H54 (cell line): ENCODE results near the gene SLC16A6.

Source experiments
- DNase-seq: peaks from one replicate; pipeline ENCODE4 v3.0.0; 2011; ENCODE audit warnings: low spot score, mixed read lengths; ENCODE audit not compliant: insufficient read length
- FAIRE-seq: peaks from 3 replicates; lab custom pipeline; 2011; peaks lifted over from hg19 to GRCh38; lab: Jason Lieb, UNC
- POLR2A ChIP-seq: IDR thresholded peaks from 2 replicates; pipeline ENCODE4 v1.6.1; 2011; ENCODE audit warnings: low read depth, mild to moderate bottlenecking, low read length

The SLC16A6 gene

DNA sequence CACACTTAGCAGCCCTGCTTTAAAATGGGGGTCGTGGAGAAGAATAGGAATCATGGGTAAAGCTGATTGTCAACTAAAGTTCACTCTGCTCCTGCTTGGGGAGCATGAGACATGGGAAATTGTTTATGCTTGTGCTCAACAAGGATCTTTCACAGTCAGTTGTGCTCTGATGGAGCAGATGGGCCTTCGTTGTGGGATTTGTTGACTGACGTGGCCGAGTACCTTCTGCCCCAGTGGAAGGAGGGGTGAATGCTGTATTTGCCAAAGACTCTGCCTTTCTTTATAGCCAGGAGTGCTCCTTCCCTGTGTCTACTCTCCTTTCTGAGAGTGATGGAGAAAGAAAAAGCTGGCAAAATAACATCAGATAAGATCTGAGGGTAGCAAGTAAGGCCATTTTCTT, 11.7 kb upstream of the SLC16A6 start:
- no peak for TF ChIP-seq POLR2A
- DNase-seq (no peak), FAIRE-seq (no peak)

DNA sequence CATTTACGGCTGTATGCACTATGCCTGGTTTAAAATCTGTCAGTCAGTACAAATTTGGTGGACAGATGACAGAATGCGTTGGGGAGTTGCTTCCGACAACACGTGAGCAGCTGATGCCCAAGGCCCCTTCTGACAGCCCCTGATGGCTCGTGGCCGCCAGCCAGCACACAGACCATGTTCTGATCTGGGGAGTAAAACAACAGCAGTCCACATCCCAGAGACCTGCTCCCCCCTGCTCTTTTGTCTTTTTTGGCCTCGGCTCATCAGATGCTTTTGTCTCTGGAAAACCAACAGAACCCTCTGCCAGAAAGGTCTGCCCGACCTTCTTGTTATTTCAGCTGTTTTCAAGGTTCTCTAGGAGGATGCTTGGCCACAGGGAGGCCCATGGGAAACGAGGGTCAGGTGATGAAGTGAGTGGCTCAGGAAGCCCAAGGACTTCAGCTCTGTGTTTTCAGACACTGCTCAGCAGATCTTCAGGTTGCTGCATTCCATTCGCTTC, 11.2 kb upstream of the SLC16A6 start:
- FAIRE-seq (no peak), DNase-seq (no peak)
- TF ChIP-seq POLR2A: no peak

DNA sequence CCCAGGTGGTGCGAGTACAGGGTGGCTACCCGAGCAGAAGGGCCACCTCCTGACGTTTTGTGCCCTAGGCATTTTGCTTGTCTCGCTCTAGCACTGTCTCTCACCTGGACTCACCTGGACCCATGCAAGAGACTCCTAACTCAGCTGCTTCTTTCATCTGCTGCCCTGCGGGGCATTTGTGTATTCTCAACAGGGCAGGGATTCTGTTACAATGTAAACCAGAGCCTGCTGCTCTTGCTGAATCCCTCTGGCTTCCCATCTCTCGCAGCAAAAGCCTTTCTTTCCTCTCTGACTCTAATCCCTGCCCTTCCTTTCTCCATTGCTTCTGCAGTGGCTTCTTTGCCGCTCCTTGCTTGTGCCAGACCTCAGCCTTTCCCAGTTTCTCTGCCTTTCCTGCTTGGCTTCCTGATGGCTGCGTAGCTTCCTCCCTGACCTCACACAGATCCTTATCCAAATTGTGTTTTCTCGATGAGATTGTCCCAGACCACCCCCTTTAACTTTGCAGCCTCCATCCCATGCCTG, 10.6 kb upstream of the SLC16A6 start:
- no peak for TF ChIP-seq POLR2A
- DNase-seq: no peak
- FAIRE-seq: no peak

DNA sequence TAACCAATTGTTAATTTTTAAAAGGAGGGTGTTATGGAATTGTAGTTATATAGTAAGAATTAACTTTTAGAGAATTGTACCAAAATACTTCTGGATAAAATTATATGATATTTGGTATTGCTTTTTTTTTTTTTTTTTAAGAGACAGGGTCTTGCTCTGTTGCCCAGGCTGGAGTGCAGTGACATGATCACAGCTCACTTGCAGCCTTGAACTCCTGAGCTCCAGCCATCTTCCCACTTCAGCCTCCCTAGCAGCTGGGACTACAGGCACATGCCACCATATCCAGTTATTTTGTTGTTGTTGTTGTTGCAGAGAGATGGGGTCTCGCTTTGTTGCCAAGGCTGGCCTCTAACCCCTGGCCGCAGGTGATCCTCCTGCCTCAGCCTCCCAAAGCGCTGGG, 8.9 kb upstream of the SLC16A6 start:
- no peak for DNase-seq
- TF ChIP-seq POLR2A: no peak
- no peak for FAIRE-seq

DNA sequence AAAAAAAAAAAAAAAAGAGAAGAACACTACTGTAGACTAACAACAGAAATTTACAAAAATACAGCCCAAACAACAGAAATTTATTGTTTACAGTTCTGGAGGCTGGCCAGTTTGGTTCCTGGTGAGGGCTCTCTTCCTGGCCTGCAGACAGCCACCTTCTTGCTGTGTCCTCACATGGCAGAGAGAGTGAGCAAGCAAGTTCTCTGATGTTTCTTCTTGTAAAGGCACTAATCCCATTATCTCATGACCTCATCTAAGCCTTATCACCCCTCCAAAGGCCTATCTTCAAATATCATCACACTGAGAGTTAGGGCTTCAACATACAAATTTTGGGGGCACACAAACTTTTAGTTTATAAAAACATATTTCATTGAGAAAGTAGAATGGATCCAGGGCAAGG, 7.7 kb upstream of the SLC16A6 start:
- TF ChIP-seq POLR2A: no peak
- no peak for FAIRE-seq
- DNase-seq: no peak

DNA sequence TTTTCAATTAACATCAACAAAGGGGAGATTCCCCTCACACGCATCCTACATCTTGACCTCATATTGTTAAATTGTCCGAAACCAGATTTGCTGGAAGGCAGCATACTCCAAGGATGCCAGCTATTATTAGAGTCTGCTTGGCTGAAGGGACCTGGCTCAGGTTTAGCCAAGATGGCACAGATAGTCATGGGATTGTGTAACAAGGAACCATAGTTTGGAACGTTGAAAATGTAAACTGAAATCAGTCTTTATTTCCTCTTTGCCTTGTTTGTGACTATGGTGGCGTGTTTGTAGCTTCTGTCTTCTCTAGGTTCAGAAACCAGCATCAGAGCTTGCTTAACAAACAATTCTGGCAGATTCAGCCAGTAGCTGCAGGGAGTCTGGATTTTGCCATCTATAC, 6.3 kb upstream of the SLC16A6 start:
- FAIRE-seq: no peak
- no peak for TF ChIP-seq POLR2A

DNA sequence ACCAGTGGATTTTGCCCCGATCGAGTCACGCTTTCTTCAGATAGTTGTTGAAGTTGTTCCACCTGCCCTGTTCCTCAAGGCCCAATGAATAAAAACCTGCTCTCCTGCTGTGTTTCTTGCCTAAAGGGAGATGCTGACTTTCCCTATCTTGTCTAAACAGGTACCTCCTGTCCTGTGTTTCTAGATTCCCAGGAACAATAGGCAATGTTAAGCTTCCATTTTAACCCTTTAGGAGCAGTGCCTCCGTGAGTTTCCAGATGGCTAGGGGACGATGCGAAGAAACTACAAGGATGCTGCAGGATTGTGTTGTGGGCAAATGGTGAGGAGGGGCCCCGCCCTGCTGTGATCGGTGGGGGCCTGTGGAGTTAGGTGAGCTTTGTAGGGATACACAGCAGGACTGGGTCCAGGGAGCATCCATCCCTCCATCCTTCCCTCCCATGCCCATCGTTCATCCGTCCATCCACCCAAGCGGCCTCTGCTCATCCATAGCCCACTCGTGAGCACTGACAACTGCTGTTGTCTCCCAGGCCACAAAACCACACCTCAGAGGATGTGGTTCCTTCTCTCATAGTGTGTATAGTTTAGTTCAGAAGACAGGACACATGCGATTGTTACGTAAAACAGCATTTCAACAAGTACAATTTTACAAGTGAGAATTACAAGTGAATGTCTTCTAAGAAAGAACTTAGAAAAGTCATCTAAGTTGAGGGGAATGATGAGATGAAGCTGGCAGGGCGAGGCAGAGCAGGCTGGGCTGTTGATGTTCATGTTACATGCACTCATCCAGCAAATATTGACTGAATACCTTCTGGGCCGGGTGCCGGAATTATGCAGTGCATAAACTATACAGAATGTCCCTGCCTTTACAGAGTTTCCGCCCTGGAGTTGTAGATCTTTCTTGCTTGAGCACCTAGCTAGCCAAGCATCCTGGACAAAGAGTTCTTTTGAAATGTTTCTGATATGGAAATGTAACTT, 5.6 kb upstream of the SLC16A6 start:
- FAIRE-seq: no peak

More for the DNA sequence above, 6.3 kb upstream of the SLC16A6 start:
- DNase-seq: no peak

DNA sequence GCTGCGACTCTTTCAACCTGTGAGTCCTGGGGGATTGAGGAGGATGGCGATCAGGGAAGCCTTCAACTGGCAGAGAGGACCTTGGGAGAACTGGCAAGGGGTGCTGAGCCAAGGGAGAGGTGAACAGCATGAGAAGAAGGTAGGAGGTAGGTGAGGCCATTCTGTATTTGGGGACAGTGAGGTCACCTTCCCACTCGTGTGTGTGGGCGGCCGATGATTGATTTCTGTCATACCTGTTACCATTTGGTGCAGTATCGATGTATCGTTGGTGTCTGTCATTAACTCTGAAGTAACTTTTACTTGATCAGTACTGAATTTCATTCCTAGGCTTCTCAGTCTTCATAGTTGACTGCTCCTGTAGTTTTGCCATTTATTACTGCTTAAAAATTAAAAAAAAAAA, 4.2 kb upstream of the SLC16A6 start:
- TF ChIP-seq POLR2A: no peak
- DNase-seq: no peak
- no peak for FAIRE-seq

More for the DNA sequence above, 5.6 kb upstream of the SLC16A6 start:
- no peak for DNase-seq
- no peak for TF ChIP-seq POLR2A

DNA sequence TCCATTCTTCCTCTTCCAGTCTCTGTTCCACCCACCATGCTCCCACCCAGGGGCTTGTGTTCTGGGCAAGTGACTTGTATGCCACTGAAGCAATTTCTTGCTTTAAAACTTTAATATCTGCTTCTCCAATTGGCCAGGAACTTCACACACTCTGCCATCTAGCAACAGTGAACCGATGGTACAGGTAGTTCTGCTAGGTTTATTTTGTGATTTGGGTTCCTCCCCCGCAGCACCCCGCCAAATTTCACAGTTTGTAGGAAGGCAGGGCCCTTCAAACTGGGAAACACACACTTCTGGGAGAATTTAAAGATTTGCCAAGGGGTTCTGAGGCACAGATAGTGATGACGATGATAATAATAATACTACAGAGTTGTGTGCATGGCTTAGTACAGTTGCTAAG, 3.7 kb upstream of the SLC16A6 start:
- FAIRE-seq: no peak
- DNase-seq: no peak
- no peak for TF ChIP-seq POLR2A

DNA sequence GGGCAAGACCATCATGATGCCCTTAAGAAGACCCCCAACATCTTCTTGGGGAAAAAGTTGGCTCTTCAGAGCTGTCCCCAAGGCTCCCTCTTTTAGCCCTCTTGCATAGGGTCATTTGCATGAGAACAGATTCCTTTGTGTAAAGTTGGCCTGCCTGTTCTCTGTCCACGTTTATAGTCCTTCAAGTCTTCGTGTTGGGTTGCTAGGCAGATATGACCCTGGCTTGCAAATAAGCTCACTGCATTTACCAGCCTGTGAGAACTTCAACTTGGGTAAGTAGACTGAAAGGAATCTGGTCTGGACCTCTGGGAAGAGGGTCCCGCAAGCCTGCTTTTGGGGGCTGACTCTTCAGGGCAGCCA, 3.2 kb upstream of the SLC16A6 start:
- no peak for FAIRE-seq
- no peak for TF ChIP-seq POLR2A
- DNase-seq: no peak

DNA sequence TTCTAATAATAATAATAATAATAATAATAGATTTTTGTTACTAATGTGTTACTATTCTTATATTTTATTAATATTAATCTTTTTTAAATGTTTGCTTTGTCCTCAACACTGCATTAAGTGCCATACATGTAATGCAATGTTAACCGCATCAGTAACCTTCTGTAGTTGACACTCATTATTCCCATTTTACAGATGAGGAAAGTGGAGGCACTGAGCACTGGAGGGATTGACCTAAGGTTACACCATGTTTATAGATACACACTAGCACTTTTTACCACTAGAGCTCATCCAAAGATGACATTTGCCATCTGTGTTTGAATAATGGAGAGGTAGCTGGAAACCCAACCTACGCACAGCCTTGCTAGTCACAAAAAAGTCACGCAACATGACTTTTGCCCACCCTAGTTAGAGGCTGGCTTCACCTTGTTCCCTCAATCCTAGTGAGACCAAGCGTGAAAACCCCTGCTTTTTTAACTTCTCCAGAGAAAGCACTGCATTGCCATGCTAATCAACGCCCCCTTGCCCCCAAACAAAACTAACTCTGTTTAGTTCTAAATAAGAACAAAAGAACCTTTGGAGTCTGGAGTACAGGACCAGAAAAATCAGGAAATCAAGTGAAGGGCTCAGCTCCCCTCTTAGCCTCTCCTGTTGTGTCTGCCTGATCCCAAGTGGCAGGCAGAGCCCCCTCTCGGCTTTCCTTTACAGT, 2.7 kb upstream of the SLC16A6 start:
- TF ChIP-seq POLR2A: no peak
- no peak for DNase-seq
- FAIRE-seq: no peak

DNA sequence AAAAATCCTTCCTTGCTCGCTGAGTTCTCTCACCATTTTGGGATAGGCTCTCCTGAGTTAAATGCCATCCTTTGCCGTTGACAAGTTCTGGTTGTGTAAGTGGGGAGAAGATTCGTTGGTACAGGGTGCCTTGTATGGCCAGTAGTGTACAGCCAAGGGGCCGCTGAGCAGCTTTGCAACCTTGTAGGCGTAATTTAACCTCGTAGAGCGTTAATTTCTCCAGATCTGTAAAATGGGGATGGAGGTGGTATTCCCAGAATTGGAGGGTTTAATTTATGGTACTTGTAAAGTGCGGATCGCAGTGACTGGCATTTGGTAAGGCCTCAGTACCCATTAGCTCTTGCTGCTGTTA, 1.7 kb upstream of the SLC16A6 start:
- FAIRE-seq: no peak
- TF ChIP-seq POLR2A: no peak
- DNase-seq: no peak

DNA sequence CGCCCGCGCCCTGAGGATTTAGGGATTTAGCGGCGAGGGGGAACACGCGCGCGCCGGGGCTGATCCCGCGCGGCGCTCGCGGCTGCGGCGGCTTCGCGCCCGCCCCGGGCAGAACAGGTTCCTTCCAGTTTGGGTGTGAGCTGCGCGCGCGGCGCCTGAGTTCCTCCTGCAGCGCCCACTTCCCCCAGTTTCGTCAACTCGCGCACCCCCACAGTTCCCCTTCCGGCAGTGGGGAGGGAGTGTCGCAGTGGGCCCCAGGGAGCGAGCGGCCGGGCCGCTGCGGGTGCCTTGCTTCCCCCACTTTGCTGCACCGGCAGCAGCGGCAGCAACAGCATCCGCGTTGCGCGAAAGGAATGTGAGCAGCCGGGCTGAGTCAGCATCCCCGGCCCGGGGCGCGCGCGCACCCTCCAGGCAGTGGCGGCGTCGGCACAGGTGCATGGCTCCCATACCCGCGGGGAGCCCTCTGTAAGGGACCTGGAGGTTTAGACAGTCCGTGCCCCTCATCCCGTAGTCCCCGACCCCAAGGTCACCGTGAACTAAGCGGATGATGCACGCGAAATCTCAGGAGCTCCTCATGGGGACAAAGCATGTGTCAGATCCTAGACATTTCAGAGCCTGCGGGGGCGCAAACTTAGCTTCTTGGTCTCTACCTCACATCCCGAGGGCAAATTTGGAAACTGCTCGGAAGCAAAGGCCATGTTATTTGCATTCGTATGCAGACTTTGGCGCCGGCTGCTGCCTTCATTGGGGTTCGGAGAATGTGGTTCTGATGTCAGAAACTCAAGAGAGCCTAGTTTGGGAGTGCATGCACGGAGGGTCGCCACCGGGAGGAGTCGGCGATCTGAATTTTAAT, 1.1 kb upstream of the SLC16A6 start:
- peak; percentile 95 for DNase-seq
- FAIRE-seq: no peak
- TF ChIP-seq POLR2A: 0 out of 2 replicates have a peak, but pooled peaks have one; percentile 7
